Activated CD4-positive, alpha-beta T cell treated with anti-CD3 and anti-CD28 coated beads for 4 hours (primary cell): Measurements from ENCODE around the gene SLC16A12.
"Not testable (repeated sequence)": the region's sequence is repeated elsewhere in the genome, so short reads cannot be mapped to it uniquely, and the experiment has no call there.

Experiments
- DNase-seq, 2 donors: peaks; one replicate each; pipeline ENCODE4 v3.0.0-alpha.2; 2020

Gene SLC16A12

DNA sequence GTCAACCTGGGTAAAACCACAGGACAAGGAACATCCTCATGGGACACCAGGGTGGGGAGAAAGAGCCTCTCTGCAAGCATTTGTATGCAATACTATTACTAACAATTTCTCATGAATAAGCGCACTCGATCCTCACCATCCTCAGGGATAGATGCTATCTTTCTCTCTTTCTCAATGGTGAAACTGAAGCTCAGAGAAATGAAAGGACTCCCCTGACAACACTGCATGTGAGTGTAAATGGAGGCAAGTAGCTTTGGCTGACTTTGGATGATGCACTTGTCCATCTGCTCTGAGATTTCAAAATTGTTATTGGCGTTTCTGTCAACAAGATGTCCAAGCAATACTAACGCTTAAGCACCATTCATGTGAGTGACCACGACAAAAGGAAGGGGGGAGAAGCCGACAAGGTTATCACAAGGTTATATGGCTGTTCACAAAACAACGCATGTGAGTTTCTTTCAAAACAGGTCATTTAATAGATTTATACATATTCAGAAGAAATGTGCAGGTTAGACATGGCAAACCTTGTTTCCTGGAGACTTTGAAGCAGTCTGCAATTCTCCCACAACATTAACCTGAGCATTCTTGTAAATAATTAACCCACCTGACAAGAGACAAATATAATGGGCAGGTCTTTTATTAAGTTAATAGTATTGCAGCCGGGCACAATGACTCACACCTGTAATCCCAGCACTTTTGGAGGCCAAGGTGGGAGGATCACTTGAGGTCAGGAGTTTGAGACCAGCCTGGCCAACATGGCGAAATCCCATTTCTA lies 67.0 kb downstream of the SLC16A12 start:
- no peak for DNase-seq

DNA sequence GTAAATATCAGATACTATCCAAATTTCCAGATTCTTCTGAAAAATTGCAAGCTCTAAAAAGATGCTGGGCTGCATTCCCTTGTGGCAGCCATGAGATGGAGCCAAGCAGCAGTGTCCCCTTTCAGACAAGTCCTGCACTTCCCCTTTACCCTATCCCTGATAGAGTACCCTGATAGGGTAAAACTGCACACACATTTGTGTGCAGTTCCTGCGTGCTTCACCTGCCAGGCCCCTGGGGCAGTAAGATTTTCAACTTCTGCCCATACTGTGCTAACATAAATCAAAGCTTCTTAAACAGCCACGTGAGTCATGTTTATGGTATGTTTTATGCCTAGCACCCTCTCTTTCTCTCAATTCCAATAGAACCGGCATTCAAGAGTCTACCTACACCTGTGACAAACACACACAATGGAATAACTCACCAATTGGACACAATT lies 68.8 kb downstream of the SLC16A12 start:
- DNase-seq = no peak

DNA sequence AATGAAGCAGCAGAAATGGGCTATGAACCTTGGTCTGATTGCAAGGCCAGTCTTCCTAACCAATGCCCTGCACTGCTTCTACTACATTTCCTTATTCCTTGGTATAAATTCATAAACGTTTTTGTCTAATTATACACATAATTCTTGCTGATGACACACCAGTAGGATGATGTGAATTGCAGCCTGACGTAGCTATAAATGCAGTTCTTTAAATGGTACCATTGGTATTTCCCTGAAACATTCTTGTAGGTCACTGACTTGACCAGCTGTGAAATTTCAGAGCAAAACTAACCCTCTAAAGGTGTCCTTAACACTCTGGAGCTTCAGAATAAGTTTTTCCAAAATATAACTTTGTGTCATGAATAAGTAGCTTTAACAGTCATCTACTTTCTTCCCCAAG lies 70.2 kb downstream of the SLC16A12 start:
- DNase-seq = no peak

DNA sequence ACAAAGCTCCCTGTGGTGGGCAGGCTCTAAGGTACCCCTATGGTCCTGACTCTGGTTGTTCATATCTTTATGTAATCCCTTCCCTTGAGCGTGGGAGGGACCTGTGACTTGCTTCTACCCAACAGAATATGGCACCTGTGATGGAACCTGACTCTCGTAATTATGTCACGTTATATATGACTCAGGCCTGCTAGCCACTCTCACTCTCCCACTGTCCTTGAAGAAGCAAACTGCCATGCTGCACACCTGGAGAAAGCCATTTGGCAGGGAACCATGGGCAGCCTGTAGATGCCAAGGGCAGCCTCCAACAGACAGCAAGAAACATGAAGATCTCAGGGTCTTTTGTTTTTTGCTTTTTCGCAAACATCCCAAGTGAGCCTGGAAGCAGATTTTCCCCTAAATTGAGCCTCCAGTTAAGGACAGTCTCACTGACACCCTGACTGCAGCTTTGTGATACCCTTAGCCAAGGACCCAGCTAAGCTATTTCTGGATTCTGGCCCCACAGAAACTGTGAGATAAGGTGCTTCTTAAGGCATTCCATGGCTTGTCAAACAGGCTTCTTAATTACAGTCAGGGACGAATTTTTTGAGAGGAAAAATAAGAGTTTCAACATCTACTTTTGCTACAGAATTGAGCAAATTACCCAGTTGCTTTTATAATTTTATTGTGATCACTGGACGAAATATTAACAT lies 71.4 kb downstream of the SLC16A12 start:
- no peak for DNase-seq

DNA sequence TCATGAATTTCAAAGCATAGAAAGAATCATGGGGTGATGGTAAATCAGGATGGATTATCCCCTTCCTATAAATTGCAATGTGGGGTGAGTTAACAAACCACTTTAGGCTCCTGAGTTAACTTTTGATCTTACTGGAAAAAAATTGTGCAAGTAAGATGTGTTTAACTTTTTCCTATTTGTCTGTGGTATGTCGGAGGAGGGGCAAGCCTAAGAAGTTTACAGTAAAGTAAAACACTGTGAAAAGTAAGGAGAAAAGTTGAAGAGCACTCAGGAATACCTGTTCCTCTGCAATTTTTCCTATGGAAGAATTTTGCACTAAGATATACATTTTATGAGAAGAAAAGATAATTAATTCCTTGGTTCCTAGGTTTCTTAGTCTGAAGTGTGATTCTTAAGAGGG lies 76.6 kb downstream of the SLC16A12 start:
- no peak for DNase-seq

DNA sequence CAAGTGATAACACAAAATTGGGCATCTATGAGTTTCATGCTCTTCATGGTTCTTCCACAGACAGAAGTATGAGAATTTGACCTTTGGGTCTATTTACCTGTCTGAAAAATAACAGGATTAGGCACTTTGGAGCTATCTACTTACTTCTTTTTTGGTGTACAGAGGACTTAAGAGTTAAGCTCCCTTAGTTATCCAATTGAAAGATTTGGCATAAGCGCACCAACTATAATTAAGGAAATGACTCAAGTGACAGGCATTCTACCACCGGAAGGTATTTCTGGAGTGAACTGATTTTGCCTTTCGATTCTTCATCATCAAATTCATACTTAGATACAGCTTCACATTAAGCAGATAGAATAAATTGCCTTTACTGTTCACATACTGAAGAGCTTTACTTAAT lies 77.1 kb downstream of the SLC16A12 start:
- DNase-seq = no peak

DNA sequence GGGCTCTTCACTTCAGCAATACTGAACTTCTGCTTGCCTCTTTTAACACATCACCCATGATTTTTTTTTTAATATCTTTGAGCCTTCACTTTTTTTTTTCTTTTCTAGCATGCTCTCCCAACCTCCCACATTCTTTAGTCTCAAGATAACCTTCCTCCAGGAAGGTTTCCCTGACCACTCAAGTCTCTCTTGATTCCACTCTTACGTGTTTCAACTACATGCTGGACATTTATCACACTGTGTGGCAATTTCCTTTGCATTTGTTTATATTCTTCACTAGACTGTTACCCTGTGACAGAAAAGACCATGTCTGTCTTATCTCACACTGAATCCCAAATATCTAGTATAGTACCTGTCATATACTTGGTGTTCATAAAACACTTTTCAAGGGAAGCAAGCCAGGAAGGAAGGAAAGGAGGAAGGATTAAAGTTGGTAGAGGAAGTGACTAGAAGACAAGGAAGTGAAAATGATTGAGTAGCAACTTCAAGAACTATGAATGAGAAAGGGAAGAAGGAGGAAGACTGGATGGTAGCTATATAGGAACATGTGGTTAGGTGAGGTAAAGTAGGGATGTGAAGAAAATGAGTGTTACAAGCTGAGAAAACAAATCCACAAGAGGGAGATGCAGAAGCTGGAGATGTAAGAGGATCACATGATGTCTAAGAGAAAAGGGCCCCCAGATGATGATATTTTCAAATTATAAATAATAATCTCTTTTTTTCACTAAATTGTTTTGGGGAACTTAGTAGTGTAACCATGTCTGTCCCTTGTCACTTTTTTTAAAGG lies 80.6 kb downstream of the SLC16A12 start:
- no peak for DNase-seq

DNA sequence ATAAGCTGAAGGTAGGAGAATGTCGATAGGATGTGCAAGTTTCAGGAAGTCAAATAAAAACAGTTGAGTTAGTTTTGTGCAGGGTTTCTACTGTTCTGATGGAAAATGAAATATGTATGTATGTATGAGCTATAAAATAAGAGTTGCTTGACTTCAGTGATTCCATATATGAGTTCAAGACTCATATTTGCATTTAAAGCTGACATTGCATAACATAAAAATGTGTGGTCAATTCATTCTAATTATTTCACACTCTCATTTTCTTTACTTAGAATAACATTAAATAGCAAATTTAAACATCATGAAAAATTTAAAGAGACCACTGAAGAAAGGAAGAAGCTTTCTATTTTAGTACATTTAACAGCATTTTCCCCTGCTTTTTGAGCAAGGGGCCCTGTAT lies 83.2 kb downstream of the SLC16A12 start:
- DNase-seq = no peak

DNA sequence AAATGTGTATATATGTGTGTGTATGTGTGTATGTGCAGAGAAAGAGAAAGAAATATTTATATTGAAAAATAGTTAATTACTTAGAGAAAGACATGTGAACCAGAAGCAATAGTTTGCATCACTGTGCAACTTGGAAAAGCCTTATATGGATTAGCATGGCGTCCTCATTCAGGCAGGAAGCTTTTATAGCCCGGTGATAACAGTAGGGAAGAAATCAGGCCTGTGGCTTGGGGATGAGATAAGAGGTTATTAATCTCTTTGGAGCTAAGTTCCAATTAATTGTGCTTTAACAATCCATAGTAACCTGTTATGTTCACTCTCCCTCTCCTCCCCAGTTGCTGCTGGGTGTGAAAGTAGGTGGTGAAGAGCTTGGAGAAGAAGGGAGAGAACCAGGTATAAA lies 84.5 kb downstream of the SLC16A12 start:
- no peak for DNase-seq

DNA sequence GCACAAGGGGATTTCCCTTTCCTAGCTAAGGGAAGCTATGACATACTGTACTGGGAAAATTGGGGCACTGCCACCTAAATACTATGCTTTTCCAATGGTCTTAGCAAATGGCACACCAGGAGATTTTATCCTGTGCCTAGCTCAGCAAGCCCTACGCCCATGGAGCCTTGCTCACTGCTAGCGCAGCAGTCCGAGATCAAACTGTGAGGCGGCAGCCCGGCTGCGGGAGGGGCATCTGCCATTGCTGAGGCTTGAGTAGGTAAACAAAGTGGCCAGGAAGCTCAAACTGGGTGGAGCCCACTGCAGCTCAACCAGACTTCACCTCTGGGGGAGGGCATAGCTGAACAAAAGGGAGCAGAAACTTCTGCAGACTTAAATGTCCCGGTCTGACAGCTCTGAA lies 90.6 kb downstream of the SLC16A12 start:
- DNase-seq = not testable (repeated sequence)

DNA sequence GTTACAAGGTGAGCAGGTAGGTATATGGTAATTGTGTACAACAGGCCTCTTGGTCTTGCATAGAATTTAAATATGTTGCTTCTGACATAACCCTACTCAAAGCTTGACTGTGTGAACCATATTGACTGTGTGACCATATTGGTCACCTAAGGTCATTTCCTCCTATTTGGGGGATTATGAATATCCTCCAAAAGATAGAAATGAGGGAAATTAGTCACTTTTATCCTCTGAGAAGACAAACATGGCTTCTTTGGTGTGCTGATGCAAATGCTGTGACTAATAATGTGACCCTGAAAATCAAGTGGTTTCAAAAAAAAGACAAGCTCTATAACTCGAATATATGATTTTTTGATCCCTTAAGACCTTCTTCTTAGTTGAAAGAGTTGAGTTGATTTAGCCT lies 93.1 kb downstream of the SLC16A12 start:
- DNase-seq = no peak

DNA sequence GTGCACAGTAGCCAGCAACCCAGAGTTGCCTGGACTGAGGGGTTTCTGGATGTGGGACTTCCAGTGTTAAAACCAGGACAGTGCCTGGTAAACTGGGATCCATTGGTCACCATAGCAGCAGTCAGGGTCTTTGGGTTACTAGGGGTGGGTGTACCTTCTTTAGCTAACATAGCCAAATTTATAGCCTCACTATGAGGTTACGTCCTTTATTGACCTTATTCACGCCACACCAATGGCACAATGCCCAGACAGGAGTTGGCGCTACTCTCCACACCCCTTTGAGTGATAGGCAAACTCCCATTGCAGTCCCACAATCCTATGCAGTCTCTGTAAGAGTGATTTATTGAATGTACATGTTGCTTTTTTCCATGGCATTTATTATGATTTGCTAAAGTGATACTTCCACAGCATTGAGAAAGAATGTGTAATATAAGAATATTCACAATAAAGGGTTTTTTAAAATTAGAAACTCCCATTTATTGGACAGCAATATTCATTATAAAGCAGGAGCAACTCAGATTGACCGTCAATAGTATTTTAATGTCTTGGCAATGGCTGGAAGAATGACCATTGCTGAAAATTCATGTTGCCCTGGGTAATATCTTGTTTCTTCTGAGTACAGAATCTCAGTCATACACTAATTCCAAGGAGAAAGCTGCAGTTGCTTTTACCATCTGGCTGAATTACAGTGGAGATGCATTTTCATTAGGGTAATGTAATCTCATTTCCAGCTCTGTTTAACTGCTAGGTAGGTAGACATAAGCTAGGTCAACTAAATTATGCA lies 95.0 kb downstream of the SLC16A12 start:
- no peak for DNase-seq

DNA sequence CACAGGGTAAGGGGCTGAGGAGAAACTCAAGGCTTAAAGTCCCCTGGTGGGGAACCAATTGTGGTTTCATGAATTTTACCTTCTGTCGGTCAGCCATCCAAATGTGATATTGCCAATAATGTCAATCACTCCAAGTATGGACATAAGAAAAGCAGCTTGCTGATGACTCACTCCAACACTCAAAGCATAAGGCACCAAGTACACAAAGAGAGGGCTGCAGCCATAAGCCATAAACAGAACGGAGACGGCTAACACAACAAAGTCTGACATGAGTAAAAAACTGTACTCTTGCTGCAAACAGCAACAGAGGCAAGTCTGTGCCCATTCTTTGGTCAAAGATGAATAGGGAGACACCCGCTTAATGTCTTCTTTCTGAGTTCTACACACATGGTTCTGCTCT lies 96.9 kb downstream of the SLC16A12 start:
- DNase-seq = no peak

DNA sequence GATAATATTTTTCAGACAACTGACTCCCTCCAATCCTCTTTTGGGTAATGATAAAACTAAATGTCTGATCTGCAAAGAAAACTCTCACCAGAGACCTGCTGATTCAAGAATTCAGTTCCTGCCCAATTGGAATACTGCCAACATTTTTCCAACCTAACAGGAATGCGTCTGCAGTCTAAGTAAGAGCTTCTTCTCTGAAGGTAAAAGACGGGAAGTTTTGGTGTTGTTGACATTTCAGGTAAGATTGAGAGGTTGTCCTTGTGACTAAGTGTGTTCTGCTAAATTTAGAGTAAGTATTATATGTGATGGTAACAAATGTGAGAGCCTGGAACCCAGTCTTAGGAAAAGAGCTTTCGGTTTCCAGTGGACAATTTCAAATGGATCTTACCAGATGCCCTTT lies 103.4 kb downstream of the SLC16A12 start:
- DNase-seq = no peak

DNA sequence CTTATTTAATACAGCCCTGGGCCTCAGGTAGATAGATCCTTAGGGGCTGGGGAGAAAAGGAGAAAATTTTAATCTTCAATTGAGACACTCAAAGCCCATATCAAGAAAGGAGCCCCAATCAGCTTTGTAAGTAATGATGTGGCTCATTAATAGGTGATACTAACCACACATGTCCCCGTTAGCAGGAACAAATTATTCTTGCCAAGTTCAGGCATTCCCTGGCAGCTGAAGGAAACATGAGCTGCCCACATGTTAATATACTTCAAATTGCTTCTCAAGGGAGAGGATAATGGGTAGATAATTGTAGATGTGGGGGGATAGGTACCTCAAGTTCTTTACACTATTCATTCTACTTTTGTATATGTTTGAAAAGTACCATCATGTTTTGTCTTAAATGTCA lies 106.5 kb downstream of the SLC16A12 start:
- no peak for DNase-seq

DNA sequence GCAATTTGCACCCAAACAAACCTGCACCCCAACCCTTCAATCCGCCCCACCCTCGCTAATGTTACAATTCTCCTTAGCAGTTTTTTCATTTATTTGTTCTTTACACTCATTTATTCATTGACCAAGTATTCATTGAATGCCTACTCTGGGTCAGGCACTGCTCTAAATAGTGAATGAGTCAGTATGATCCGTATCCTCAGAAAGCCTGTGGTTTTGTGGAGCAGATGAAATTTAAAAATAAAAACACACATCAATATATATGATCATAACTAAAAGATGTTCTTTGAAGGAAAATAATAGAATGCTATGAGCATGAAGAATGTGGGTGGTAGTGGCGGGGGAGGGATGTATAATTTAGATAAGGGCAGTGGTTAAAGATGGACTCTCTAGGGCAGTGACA lies 107.8 kb downstream of the SLC16A12 start:
- no peak for DNase-seq

DNA sequence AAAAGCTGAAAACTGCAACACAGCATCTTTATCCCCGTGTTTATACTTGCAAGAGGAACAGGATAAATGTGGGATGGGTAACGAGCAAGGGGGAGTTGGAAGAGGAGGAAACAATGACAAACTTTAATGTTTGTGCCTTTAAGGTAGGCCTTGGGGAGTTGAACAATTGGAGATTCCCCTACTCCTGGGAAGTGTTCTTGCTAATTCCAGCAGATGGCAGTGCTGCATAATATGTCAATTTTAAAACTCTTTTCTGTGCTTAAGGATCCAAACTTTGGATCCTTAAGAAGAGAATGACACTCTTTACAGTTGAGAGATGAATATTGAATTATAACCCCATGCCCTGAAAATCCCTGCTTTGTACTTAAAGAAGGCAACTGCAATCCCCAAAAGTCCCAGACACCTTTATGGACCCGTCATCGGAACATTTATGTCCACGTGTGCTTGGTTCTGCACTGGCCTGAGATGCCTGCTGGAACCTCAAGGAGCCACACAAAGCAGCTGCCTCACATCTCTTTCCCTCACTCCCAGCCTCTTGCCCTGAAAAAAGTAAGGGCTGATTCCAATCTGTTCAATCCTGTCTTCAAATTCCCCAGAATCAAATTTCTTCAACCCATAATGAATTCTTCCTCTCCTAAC lies 109.0 kb downstream of the SLC16A12 start:
- DNase-seq = no peak

DNA sequence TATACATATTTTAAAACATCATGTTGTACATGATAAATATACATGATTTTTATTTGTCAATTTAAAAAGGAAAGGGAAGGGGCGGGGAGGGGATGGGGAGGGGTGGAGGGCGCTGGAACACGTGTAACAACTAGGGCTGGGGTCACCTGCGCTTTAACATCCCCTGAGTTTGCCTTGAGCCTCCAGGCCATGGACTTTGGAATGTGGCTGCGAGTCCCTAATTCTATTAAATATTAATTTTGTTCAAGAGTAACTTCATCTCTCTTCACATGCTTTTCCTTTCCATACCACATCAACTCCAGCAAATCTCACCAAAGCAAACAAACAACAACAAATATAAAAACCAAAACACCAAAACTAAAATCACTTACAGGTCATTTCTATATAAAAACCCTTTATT lies 110.4 kb downstream of the SLC16A12 start:
- DNase-seq = no peak

DNA sequence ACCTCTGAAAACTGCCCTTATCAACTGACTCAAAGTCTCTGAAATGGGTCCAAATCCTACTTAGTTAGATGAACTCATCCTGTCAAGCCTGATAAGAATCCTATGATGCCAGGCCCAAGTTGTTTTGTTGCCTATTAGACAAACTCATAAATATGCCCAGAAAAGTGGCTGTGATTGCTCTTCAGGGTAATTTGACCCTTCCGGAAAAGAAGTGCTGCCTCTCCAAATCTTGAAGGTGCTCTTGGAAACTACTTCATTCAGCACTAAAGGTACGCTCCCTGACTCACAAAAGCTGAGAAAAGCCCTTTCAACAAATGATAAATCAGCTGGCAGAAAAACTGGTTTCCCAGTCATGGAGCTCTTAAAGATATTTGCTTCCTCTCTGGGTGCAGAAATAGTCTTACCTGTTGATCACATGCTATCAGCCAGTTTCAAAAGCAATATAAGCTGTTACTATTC lies 114.3 kb downstream of the SLC16A12 start:
- DNase-seq = no peak

DNA sequence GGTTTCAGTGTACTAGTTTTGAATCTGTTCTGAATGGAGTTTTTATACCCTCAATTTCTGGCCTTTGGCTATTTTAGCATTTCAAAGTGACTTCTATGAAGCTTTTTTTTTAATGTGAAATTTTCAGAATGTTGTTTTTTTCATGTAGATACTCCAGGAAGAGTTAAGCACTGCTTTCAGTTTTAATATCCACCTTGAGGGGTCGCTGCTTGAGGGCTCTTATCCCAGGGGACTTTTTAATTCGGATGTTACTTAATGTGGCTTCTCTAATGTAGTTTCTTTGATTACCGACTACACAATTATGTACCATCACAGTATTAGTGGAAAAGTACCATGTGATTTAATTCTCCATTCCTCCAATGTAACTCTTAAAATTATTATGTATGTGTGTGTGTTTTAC lies 115.8 kb downstream of the SLC16A12 start:
- no peak for DNase-seq

DNA sequence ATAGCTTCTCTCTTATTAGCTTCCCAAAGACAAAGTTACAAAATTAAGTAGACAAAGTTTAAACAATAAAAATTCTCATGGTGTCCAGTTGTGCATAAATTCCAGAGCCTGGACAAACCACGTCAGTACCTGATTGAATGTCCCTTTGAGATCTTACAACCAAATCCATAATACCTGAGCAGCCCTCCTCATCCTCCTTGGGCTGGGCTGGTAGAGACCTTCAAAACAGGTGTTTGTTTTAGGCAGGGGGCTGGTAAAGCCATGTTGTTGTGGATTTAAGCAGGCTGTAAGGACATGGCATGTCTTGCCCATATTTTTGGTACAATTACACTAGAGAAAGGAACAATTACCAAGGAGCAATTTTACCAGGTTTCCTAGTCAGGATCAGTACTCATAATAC lies 118.9 kb downstream of the SLC16A12 start:
- DNase-seq = no peak
